Measurements from ENCODE around the gene PACS1.

The PACS1 gene

DNA sequence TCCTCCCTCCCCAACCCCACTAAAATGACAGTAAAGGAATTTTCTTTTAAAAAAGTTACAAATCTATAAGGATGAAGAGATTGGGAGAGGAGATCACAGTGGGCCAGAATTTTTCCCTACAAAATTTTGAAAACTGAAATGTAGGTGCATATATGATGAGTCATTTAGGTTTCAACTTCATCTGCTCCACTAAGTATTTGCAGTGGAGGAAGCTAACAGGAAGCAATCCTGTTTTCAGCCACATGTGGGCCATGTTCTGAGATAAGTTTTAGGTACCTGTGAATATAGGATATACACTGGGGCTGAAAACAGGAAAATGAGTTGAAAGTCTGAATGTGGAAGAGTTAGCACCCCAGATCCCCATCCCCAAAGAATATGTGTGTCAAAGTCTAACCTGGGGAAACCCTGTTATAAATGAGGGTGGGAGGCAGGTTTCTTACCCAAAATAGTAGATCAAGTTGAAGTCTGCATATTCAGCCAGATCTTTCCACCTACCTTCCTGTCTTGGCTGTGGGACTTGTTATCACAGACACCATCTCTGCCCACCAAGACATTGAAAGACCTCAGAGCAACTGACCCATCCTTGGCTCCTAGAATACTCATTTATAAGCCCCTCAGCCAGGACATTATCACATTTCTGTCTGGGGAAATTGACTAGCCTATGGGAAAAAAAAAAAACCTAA lies 87.3 kb downstream of the PACS1 start:
- DNase-seq, result no peak
- peaks cover 6% of the 10 kb centered on the region for H3K4me1 ChIP-seq
- TF ChIP-seq, protein P1, sequence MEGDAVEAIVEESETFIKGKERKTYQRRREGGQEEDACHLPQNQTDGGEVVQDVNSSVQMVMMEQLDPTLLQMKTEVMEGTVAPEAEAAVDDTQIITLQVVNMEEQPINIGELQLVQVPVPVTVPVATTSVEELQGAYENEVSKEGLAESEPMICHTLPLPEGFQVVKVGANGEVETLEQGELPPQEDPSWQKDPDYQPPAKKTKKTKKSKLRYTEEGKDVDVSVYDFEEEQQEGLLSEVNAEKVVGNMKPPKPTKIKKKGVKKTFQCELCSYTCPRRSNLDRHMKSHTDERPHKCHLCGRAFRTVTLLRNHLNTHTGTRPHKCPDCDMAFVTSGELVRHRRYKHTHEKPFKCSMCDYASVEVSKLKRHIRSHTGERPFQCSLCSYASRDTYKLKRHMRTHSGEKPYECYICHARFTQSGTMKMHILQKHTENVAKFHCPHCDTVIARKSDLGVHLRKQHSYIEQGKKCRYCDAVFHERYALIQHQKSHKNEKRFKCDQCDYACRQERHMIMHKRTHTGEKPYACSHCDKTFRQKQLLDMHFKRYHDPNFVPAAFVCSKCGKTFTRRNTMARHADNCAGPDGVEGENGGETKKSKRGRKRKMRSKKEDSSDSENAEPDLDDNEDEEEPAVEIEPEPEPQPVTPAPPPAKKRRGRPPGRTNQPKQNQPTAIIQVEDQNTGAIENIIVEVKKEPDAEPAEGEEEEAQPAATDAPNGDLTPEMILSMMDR (IDR thresholded peaks at IDR 0.05; ENCODE audit: low read depth, low read length), result no peak

DNA sequence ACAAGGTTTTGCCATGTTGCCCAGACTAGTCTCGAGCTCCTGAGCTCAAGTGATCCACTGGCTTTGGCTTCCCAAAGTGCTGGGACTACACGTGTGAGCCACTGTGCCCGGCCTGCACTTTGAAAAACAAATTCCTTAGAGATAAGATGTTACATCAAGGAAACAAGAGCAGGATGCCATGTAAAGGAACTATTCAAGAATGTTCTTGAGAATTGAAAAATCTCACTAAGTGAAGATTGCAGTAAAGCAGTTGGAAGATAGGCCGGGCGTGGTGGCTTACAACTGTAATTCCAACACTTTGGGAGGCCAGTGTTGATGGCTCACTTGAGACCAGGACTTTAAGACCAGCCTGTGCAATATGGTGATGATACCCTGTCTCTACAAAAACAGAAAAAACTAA lies 88.1 kb downstream of the PACS1 start:
- peaks cover 6% of the 10 kb centered on the region for H3K4me1 ChIP-seq
- DNase-seq, result no peak
- H3K27me3 ChIP-seq, result no peaks in the 10 kb centered on the region
- no peaks in the 10 kb centered on the region for H3K9me3 ChIP-seq
- TF ChIP-seq, protein P1 (IDR thresholded peaks at IDR 0.05; ENCODE audit: low read depth, low read length), result no peak
- no peak overlapping the region for H3K4me3 ChIP-seq (ENCODE audit: low read depth, low read length)
- H3K36me3 ChIP-seq, result no peaks in the 10 kb centered on the region

More for the DNA sequence above, 87.3 kb downstream of the PACS1 start:
- Histone ChIP-seq H3K27me3 (no peaks in the 10 kb centered on the region), H3K4me3 (ENCODE audit: low read depth, low read length) (no peak overlapping the region), H3K9me3 (no peaks in the 10 kb centered on the region), H3K36me3 (no peaks in the 10 kb centered on the region)

DNA sequence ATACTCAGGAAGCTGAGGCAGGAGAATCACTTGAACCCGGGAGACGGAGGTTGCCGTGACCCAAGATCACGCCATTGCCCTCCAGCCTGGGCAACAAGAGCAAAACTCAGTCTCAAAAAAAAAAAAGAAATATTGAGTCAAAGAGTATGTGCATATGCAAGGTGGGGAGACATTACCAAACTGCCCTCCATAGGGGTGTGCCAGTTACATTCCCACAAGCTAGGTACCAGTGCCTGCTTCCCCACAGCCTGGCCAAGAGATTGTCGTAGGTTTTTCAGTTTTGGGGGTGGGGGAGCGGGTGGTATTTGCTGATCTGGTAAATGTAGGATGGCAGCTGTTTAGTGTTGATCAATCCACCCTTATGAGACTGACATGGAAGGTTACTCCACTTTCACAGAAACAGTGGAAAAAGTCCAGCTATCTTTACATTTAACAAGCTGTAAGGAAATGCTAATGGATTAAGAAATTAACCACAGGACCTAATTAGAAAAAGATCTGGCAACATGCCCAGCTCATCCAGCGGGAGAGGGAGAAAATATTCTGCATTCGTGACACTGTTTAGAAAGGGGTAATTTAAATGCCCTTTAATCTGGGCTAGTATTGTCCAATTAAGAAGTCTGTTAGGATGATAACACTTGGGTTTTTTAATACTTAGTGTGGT lies 89.4 kb downstream of the PACS1 start:
- Histone ChIP-seq H3K4me1 (peaks cover 6% of the 10 kb centered on the region), H3K4me3 (ENCODE audit: low read depth, low read length) (no peak overlapping the region)
- no peak for DNase-seq

DNA sequence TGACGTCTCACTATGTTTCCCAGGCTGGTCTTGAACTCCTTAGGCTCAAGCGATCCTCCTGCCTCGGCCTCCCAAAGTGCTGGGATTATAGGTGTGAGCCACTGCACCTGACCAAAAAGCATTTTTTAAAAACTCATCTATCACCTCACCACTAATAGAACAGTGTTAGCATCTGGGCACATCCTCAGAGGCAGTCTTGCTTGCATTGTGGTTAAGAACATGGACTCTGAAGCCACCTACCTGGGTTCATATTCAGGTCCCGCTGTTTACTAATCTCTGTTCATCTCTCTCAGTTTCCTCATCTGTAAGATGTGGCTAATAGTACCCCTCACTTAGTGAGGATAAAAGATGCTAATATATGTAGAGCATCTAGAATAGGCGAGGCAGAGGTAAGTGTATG lies 90.6 kb downstream of the PACS1 start:
- Histone ChIP-seq H3K27me3 (no peaks in the 10 kb centered on the region), H3K4me1 (peaks cover 6% of the 10 kb centered on the region), H3K4me3 (ENCODE audit: low read depth, low read length) (no peak overlapping the region), H3K36me3 (no peaks in the 10 kb centered on the region), H3K9me3 (no peaks in the 10 kb centered on the region)
- TF ChIP-seq, protein P1 (IDR thresholded peaks at IDR 0.05; ENCODE audit: low read depth, low read length), result no peak
- DNase-seq, result no peak

More for the DNA sequence above, 89.4 kb downstream of the PACS1 start:
- no peaks in the 10 kb centered on the region for H3K27me3 ChIP-seq
- no peaks in the 10 kb centered on the region for H3K36me3 ChIP-seq
- H3K9me3 ChIP-seq, result no peaks in the 10 kb centered on the region
- TF ChIP-seq, protein P1 (IDR thresholded peaks at IDR 0.05; ENCODE audit: low read depth, low read length), result no peak

DNA sequence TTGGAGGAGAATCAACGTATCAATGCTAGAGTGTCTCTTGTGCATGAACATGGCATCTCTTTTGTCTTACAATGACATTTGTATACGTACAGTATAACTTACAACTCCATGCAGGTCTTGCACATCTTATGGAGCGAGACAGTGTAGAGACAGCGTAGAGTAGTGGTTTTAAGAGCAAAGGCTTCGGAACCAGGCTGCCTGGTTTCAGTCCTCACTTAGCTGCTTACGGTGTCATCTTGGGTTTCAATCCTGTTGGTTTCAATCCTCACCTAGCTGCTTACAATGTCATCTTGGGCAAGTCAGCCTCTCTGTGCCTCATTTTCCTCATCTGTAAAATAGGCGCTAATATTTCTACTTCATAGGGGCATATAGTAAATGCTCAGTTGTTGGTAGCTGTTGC lies 98.2 kb downstream of the PACS1 start:
- Histone ChIP-seq H3K27me3 (no peaks in the 10 kb centered on the region), H3K4me1 (no peaks in the 10 kb centered on the region), H3K36me3 (no peaks in the 10 kb centered on the region), H3K4me3 (ENCODE audit: low read depth, low read length) (no peak overlapping the region), H3K9me3 (no peaks in the 10 kb centered on the region)
- TF ChIP-seq, protein P1 (IDR thresholded peaks at IDR 0.05; ENCODE audit: low read depth, low read length), result no peak
- DNase-seq, result no peak

DNA sequence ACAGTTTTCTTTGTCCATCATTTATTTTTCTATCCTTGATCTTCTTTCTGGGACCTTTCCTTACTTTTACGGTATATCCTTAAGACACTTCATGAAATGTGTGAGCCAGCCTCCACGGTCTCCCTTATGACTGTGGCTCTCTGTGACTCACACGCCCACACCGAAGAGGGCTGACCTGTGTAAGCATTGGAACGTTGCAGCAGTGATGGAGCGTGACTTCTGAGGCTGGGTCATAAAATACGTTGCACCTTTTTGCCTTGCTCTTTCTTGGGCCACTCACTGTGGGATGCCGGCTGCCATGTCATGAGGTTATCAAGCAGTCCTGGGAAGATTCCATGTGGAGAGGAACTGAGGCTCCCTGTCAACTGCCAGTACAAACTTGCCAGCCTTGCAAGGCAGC lies 102.1 kb downstream of the PACS1 start:
- H3K4me1 ChIP-seq, result no peaks in the 10 kb centered on the region
- no peak for DNase-seq

More for the DNA sequence above, 102.1 kb downstream of the PACS1 start:
- no peaks in the 10 kb centered on the region for H3K27me3 ChIP-seq
- H3K4me3 ChIP-seq (ENCODE audit: low read depth, low read length), result no peak overlapping the region
- H3K36me3 ChIP-seq, result no peaks in the 10 kb centered on the region
- TF ChIP-seq, protein P1 (IDR thresholded peaks at IDR 0.05; ENCODE audit: low read depth, low read length), result no peak
- H3K9me3 ChIP-seq, result no peaks in the 10 kb centered on the region
